GOT3 (cell line): ENCODE measurements around the gene MYBPC2.
A peak's percentile ranks its signal among the peaks of the same experiment; 100 is the strongest.
"Not testable (repeated sequence)": the region's sequence is repeated elsewhere in the genome, so short reads cannot be mapped to it uniquely, and the experiment has no call there.

ENCODE experiments used
- DNase-seq: peaks from one replicate; lab custom pipeline; 2025; ENCODE audit warnings: mixed read lengths; lab: John Stamatoyannopoulos, UW

The MYBPC2 gene

DNA sequence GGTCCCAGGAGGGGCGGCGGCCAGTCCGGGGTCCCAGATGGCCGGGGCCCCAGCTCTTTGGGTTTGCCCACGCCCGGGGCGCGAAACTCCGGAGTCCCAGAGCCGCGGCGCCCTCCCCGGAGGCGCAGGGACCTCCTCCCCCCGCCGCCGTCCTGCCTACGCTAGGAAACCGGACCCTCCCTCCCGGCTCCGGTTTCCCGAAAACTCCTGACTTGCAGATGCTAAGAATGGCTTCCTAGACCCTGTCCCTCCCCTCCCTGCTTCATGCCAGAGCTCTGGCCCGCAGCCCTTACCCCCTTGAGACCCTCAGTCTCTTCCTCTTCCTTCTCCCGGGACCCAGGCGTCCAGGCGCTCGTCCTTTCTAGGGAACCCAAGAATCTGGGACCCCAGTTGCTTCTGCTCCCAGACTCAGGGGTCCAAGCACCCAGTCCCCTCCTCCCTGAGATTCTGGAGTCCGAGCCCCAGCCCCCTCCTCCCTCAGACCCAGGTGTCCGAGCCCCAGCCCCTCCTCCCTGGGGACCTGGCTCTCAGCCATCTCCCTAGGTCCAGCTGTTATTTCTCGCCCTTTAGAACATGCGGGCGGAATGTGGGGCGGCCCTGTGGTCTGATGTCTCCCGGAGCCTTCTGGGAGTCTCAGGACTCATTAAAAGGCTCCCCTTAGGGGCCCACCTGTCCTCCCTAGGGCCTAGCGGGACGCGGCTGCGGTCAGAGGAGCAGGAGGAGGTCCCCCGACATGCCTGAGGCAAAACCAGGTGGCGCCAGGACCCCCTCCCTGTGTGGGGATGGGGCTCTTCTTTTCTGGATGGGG is at the start of gene MYBPC2:
Gene MYBPC2 (plus strand): TSS at position 672 of the 808 bp plus-strand sequence. CDS start 62 bp downstream, at position 734.
- DNase-seq: no peak

DNA sequence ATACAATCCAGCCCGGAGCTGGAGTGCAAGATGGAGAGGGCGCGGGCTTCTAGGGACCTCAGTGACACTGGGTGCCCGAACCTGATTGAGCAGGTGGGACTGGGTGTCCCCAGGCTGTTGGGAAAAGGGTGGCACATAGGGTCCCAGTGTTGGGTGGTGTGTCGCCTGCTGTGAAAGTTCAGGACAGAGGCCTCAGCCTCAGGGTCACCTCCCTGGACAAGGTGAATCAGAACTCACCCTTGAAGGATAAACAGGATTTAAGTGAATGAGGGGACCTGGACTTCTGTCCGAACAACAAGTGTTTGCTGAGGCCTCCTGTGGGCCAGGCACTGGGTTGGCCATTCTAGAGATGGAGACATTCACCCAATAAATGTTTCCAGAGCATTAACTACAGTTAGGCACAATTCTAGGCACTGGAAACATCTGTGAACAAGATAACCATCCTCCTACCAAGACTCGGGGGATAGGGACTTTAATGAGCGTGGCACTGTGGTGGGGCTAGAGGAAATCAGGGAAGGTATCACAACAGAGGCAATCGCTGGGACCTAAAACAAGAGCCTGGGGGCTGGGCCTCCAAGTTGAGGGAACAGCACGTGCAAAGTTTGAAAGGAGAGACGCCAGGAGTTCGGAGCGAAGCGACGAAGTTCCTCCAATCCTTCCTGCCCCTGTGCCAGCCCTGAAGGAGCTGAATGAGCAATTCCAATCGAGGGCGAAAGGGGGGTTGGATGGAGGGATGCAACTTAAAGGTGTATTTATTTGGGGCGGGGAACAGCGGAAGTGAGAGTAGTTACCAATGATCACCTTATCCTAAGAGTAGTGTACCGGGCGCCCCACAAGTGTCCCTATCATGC is 49.5 kb upstream of the MYBPC2 start:
- DNase-seq: no peak

- peak; percentile 91 for DNase-seq
These were observed 48.6 kb upstream of the MYBPC2 start, which contains the start of gene POLD1 for GRCh38 chr19:50383852-50384684. POLD1 (plus strand) TSS chr19:50384347; CDS start chr19:50398852, 14,505 bp downstream.

DNA sequence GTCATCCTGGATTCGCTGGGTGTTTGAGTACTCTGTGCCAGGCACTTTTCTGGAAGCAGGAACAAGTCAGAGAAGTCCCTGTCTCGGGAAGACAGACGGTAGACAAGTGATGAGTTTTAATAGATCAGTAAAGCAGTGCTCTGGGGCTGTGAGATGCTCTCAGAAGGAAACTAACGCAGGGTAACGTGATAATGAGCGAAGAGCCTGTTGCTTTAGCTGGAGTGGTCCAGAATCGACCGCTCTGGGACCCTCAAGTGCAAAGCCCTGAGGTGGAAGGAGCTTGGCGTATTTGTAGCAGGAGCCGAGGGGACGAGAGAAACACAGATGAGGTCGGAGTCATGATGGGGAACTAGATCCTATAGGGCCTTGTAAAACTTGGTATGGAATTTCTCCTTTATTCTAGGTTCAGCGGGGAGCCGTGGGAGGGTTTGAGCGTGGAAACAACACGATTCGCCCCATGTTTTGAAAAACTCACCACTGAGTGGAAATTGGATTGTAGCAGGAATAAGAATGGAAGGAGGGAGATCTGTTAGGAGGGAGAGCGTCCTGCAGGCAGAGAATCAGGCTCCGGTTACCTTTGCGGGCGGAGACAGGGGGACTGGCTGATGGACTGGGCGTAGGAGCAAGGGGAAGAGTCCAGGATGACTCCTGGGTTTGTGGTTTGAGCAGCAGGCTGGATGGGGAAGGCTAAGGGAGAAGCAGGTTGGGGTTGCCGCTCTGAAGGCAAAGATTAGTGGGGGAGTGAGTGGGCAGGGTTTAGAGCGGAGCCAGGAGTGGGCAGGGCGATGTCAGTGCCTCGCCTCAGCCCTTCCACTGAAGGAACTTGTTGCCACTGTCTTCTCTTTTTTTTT is 47.8 kb upstream of the MYBPC2 start:
- DNase-seq: no peak

GRCh38 chr19:50387176-50387867 is 45.4 kb upstream of the MYBPC2 start:
- no peak for DNase-seq

GRCh38 chr19:50387868-50388245 is 44.8 kb upstream of the MYBPC2 start:
- no peak for DNase-seq

DNA sequence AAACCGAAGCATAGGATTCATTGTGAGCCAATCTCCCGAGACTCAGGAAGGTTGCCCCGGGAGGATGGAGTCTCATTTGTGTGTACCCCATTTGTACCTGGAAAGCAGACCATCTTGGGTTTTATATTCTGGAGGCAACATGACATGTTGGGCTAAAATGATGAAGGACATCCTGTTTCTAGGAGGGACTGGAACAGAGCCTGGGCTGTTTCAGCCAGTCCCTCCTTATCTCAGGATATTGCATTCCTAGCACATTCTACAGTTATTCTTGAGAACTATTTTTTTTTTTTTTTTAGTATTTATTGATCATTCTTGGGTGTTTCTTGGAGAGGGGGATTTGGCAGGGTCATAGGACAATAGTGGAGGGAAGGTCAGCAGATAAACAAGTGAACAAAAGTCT is 42.4 kb upstream of the MYBPC2 start:
- not testable (repeated sequence) for DNase-seq

GRCh38 chr19:50390952-50391351 is 41.7 kb upstream of the MYBPC2 start:
- not testable (repeated sequence) for DNase-seq

- DNase-seq: no peak
These were observed 39.9 kb upstream of the MYBPC2 start for GRCh38 chr19:50392759-50393158.

DNA sequence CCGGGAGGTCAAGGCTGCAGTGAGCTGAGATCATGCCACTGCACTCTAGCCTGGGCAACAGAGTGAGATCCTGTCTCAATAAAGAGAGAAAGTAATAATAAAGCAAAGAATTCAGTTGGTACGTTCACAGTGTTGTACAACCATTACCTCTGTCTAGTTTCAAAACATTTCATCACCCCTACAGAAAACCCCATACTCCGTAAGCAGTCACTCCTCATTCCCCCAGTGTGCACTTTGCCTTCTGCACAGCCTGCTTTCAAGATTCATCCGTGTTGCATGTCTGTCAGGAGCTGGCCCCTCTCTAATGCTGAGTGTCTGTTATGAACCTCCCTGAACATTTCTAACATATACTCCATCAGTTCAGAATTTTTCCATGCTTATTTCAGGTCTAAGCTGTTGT is 39.1 kb upstream of the MYBPC2 start:
- DNase-seq: no peak

GRCh38 chr19:50394017-50394416 is 38.7 kb upstream of the MYBPC2 start:
- no peak for DNase-seq

DNA sequence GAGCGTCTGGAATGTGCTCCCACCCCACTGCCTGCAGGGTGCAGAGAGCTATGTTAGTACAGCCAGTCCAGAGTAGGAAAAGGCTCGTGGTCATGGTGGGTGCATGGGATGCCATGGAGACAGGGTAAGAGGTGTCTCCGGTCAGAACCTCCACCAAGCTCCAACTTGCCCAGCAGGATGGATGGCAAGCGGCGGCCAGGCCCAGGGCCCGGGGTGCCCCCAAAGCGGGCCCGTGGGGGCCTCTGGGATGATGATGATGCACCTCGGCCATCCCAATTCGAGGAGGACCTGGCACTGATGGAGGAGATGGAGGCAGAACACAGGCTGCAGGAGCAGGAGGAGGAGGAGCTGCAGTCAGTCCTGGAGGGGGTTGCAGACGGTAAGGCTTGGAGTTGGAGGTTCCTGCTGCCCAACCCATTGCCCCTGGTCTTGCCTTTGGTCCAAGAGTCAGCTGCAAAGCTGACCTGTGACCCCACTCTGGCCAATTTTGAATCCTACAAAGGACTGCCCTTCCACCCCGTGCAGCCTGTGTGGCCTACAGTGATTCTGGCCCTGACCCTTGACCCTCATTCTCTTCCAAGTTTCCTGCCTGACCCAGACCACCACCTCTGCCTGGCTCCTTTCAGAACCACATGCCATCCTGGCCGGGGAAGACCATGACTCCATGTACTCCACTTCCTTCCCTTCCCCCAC is 33.9 kb upstream of the MYBPC2 start:
- no peak for DNase-seq

- DNase-seq: no peak
These were observed 33.3 kb upstream of the MYBPC2 start for GRCh38 chr19:50399368-50399745.

DNA sequence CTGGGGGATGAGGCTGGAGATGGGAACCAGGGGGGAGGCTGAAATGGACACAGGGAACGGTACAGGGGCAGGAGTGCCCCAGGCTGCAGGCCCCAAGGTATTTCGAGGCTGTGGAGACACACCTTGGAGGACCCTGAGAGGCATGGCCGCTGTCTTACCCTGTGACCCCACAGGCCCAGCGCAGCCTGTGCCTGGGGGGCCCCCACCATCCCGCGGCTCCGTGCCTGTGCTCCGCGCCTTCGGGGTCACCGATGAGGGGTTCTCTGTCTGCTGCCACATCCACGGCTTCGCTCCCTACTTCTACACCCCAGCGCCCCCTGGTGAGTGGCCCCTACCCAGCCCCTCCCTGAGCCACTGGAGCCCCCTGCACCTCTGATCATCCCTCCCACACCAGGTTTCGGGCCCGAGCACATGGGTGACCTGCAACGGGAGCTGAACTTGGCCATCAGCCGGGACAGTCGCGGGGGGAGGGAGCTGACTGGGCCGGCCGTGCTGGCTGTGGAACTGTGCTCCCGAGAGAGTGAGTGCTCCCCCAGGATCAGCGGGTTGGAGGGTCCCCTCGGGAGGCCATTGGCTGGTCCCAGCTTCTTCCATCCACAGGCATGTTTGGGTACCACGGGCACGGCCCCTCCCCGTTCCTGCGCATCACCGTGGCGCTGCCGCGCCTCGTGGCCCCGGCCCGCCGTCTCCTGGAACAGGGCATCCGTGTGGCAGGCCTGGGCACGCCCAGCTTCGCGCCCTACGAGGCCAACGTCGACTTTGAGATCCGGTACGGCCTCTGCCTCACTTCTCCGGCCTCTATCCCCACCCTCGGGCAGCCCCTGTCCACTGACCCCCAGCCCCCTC is 30.9 kb upstream of the MYBPC2 start:
- DNase-seq: no peak

DNA sequence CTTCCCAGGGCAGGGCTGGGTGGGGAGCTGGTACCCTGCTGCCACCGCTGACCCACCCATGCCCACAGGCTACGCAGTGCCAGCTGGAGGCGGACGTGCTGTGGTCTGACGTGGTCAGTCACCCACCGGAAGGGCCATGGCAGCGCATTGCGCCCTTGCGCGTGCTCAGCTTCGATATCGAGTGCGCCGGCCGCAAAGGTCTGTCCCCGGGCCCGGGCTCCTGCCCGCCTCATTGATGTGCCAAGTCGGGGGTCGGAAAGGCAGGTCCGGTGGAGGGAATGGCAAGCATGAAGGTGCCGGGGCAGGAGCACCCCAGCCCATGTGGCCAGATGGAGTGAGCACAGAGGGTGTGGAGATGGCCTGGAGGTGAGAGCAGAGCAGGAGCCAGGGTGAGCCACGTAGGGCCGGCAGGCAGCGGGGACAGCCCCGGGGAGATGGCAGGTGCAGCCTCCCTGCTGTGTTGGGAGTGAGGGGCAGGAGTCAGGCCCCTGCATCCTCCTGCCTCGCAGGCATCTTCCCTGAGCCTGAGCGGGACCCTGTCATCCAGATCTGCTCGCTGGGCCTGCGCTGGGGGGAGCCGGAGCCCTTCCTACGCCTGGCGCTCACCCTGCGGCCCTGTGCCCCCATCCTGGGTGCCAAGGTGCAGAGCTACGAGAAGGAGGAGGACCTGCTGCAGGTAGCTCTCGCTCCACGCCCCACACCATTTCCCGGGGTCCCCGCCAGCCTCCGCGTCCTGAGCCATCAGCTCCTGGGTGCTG is 30.0 kb upstream of the MYBPC2 start:
- DNase-seq: no peak

DNA sequence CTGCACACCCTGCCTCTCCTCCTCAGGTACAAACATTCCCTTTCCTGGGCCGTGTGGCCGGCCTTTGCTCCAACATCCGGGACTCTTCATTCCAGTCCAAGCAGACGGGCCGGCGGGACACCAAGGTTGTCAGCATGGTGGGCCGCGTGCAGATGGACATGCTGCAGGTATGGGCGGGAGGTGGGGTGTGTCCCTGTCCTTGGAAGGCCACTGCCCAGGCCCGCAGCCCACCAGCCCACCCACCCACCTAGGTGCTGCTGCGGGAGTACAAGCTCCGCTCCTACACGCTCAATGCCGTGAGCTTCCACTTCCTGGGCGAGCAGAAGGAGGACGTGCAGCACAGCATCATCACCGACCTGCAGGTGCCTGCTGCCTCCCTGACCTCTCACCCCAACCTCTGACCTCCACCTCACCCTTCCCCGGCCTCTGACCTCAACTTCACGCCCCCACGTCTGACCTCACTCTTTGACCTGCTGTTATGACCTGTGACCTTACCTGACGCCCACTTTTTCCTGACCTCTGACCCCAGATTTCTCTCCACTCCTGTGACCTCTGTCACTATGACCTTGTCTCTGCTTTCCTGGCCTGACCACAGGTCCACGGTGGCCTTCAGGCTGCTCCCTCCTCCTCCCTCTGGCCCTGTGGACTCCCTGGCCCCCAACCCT is 26.4 kb upstream of the MYBPC2 start:
- DNase-seq: no peak

- no peak for DNase-seq
These were observed 25.9 kb upstream of the MYBPC2 start for GRCh38 chr19:50406829-50407228.

GRCh38 chr19:50409347-50409746 is 23.3 kb upstream of the MYBPC2 start:
- DNase-seq: no peak
